ENCODE measurements around the gene FOLR1.

DNA sequence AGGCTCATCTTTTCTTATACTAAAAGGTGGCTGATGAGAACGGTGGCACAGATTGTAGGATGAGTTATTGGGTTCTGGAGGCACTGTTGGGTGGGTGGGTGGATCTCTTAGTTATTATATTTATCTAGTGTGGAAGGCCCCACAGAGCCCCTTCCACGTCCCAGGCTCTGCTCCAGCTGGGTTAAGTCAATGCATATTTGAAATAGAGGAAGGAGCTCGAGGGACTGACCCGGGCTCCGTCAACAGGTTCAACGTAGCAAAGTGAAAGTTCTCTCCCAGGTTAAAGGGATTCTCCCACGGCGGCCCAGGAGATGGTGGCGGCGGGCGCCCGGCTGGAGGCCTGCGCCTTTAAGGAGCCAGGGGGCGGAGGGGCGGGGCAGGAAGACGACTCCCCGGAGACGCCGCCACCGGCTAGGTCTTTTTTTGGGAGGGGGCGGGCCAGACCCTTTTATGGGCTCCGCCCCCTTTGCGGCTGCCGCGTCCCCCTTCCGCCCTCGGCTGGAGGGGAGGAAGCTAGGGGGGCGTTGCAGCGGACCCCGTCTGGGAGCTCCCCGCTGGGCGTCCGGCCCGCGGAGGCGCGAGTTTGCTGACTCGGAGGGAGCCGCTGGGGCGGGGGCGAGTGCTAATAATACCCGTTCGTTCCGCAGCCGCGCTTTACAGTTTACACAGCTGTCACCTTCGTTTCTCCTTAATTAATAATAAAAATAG, 31.1 kb downstream of the FOLR1 start:
- TF ChIP-seq CTCF (IDR thresholded peaks at IDR 0.05; ENCODE audit: low read length) (no peak), EZH2 (IDR thresholded peaks at IDR 0.05; ENCODE audit: borderline replicate concordance, low read length) (no peak)
